ENCODE results near the gene FIS1.

FIS1 gene

GRCh38 chr7:101236292-101236835, 8.5 kb downstream of the FIS1 start:
- in situ Hi-C loops (cut with HindIII; ENCODE audit: low pct_unique_long_range_greater_than_20kb, low sequenced_read_pairs) = no loop called here
- no peak for TF ChIP-seq JUND (IDR thresholded peaks at IDR 0.05; ENCODE audit: low read depth)
- no peak for DNase-seq (ENCODE audit: low read depth in 1 of 2, low spot score in 1 of 2)

- no peak for DNase-seq (ENCODE audit: low read depth in 1 of 2, low spot score in 1 of 2)
- TF ChIP-seq JUND (IDR thresholded peaks at IDR 0.05; ENCODE audit: low read depth) = no peak
- in situ Hi-C loops (cut with HindIII; ENCODE audit: low pct_unique_long_range_greater_than_20kb, low sequenced_read_pairs) = no loop called here
Observed at GRCh38 chr7:101235522-101235921, 9.4 kb downstream of the FIS1 start.

GRCh38 chr7:101235050-101235449, 9.8 kb downstream of the FIS1 start:
- no peak for DNase-seq (ENCODE audit: low read depth in 1 of 2, low spot score in 1 of 2)
- in situ Hi-C loops (cut with HindIII; ENCODE audit: low pct_unique_long_range_greater_than_20kb, low sequenced_read_pairs) = no loop called here
- no peak for TF ChIP-seq JUND (IDR thresholded peaks at IDR 0.05; ENCODE audit: low read depth)

- no peak for TF ChIP-seq JUND (IDR thresholded peaks at IDR 0.05; ENCODE audit: low read depth)
- DNase-seq (ENCODE audit: low read depth in 1 of 2, low spot score in 1 of 2) = no peak
- in situ Hi-C loops (cut with HindIII; ENCODE audit: low pct_unique_long_range_greater_than_20kb, low sequenced_read_pairs) = no loop called here
Observed at GRCh38 chr7:101234636-101235035, 10.2 kb downstream of the FIS1 start.

GRCh38 chr7:101233907-101234547, 10.9 kb downstream of the FIS1 start:
- in situ Hi-C loops (cut with HindIII; ENCODE audit: low pct_unique_long_range_greater_than_20kb, low sequenced_read_pairs) = no loop called here
- no peak for DNase-seq (ENCODE audit: low read depth in 1 of 2, low spot score in 1 of 2)
- no peak for TF ChIP-seq JUND (IDR thresholded peaks at IDR 0.05; ENCODE audit: low read depth)

- peak; percentile 75 to 76 for DNase-seq (ENCODE audit: low read depth in 1 of 2, low spot score in 1 of 2)
- in situ Hi-C loops (cut with HindIII; ENCODE audit: low pct_unique_long_range_greater_than_20kb, low sequenced_read_pairs) = no loop called here
- no peak for TF ChIP-seq JUND (IDR thresholded peaks at IDR 0.05; ENCODE audit: low read depth)
Observed at GRCh38 chr7:101232141-101232850, 12.6 kb downstream of the FIS1 start.

GRCh38 chr7:101231644-101232043, 13.2 kb downstream of the FIS1 start:
- no peak for TF ChIP-seq JUND (IDR thresholded peaks at IDR 0.05; ENCODE audit: low read depth)
- no peak for DNase-seq (ENCODE audit: low read depth in 1 of 2, low spot score in 1 of 2)
- in situ Hi-C loops (cut with HindIII; ENCODE audit: low pct_unique_long_range_greater_than_20kb, low sequenced_read_pairs) = no loop called here

- no peak for DNase-seq (ENCODE audit: low read depth in 1 of 2, low spot score in 1 of 2)
- no peak for TF ChIP-seq JUND (IDR thresholded peaks at IDR 0.05; ENCODE audit: low read depth)
- in situ Hi-C loops (cut with HindIII; ENCODE audit: low pct_unique_long_range_greater_than_20kb, low sequenced_read_pairs) = no loop called here
Observed at GRCh38 chr7:101226721-101227120, 18.2 kb downstream of the FIS1 start.

- in situ Hi-C loops (cut with HindIII; ENCODE audit: low pct_unique_long_range_greater_than_20kb, low sequenced_read_pairs) = no loop called here
- TF ChIP-seq JUND (IDR thresholded peaks at IDR 0.05; ENCODE audit: low read depth) = no peak
- DNase-seq (ENCODE audit: low read depth in 1 of 2, low spot score in 1 of 2) = no peak
Observed at GRCh38 chr7:101225650-101226049, 19.2 kb downstream of the FIS1 start.

GRCh38 chr7:101223528-101223927, 21.4 kb downstream of the FIS1 start:
- DNase-seq (ENCODE audit: low read depth in 1 of 2, low spot score in 1 of 2) = no peak
- no peak for TF ChIP-seq JUND (IDR thresholded peaks at IDR 0.05; ENCODE audit: low read depth)
- in situ Hi-C loops (cut with HindIII; ENCODE audit: low pct_unique_long_range_greater_than_20kb, low sequenced_read_pairs) = no loop called here

- in situ Hi-C loops (cut with HindIII; ENCODE audit: low pct_unique_long_range_greater_than_20kb, low sequenced_read_pairs) = no loop called here
- no peak for DNase-seq (ENCODE audit: low read depth in 1 of 2, low spot score in 1 of 2)
- no peak for TF ChIP-seq JUND (IDR thresholded peaks at IDR 0.05; ENCODE audit: low read depth)
Observed at GRCh38 chr7:101222275-101222830, 22.5 kb downstream of the FIS1 start.

- in situ Hi-C loops (cut with HindIII; ENCODE audit: low pct_unique_long_range_greater_than_20kb, low sequenced_read_pairs) = no loop called here
- TF ChIP-seq JUND (IDR thresholded peaks at IDR 0.05; ENCODE audit: low read depth) = no peak
- DNase-seq (ENCODE audit: low read depth in 1 of 2, low spot score in 1 of 2) = no peak
Observed at GRCh38 chr7:101220295-101220694, 24.6 kb downstream of the FIS1 start.

Data from T47D (cell line).